Cardiac fibroblast (primary cell): ENCODE data around the gene ANKRD13D.

ENCODE experiments used
- DNase-seq, 2 donors: peaks; one replicate each; pipeline versions ENCODE4 v3.0.0 to v3.0.0-alpha.2; 2010; ENCODE audit warnings: low read depth in 2 of 2
- H3K4me3 ChIP-seq, 2 donors: replicated peaks in 1 of 2; 1 replicate in 1 of 2; 2 replicates in 1 of 2; pipeline ENCODE4 v1.5.1; 2011; ENCODE audit warnings: low read depth in 2 of 2, low read length in 2 of 2, mild to moderate bottlenecking in 2 of 2, moderate library complexity in 1 of 2
- CTCF ChIP-seq: IDR thresholded peaks from one replicate; pipeline ENCODE4 v1.5.1; 2011; ENCODE audit warnings: low read depth, mild to moderate bottlenecking, low read length, inconsistent platforms

Gene ANKRD13D

GRCh38 chr11:67289226-67289650 is at the start of gene ANKRD13D:
ANKRD13D (plus strand) TSS chr11:67289303; CDS start chr11:67289461, 158 bp downstream.
- peak within 1 kb of the TSS; percentile 75 to 81 for H3K4me3 ChIP-seq
- DNase-seq: no peak
- TF ChIP-seq CTCF: no peak

GRCh38 chr11:67239783-67240575 is 49.1 kb upstream of the ANKRD13D start:
- peak; percentile 6 for TF ChIP-seq CTCF
- H3K4me3 ChIP-seq: peak overlapping the region; percentile 65 to 86
- peak; percentile 99 for DNase-seq

GRCh38 chr11:67240576-67241389 is 48.3 kb upstream of the ANKRD13D start:
- DNase-seq: peak; percentile 84
- no peak for TF ChIP-seq CTCF

GRCh38 chr11:67242548-67242947 is 46.6 kb upstream of the ANKRD13D start:
- no peak overlapping the region for H3K4me3 ChIP-seq
- DNase-seq: no peak
- TF ChIP-seq CTCF: no peak

More at GRCh38 chr11:67240576-67241389, 48.3 kb upstream of the ANKRD13D start:
- H3K4me3 ChIP-seq: peak overlapping the region; percentile 65 to 86

- DNase-seq: no peak
- no peak overlapping the region for H3K4me3 ChIP-seq
- TF ChIP-seq CTCF: no peak
Measured at GRCh38 chr11:67243051-67243450, 46.1 kb upstream of the ANKRD13D start.

GRCh38 chr11:67245046-67245445 is 44.1 kb upstream of the ANKRD13D start:
- no peak for DNase-seq
- TF ChIP-seq CTCF: no peak
- H3K4me3 ChIP-seq: no peak overlapping the region
